GM19099 (cell line): ENCODE data around the gene PPP2R5D.

ENCODE experiments used
- POLR2A ChIP-seq: IDR thresholded peaks from 3 replicates; pipeline ENCODE4 v1.6.1; 2011; ENCODE audit warnings: low read depth; ENCODE audit not compliant: insufficient read length; ENCODE audit errors: extremely low read depth

The PPP2R5D gene

GRCh38 chr6:42974919-42975505 is 9.4 kb upstream of the PPP2R5D start:
- no peak for TF ChIP-seq POLR2A

- no peak for TF ChIP-seq POLR2A
Observed at GRCh38 chr6:42978487-42978838, 5.9 kb upstream of the PPP2R5D start.

- peak; percentile 89 for TF ChIP-seq POLR2A
Observed at GRCh38 chr6:42978839-42979522, 5.4 kb upstream of the PPP2R5D start, which contains the start of gene PEX6. TSS of gene PEX6 (minus strand) at chr6:42979181. CDS start at chr6:42979150, 31 bp downstream.

- TF ChIP-seq POLR2A = no peak
Observed at GRCh38 chr6:42979523-42980177, 4.7 kb upstream of the PPP2R5D start.

GRCh38 chr6:42981836-42982235 is 2.5 kb upstream of the PPP2R5D start:
- TF ChIP-seq POLR2A = no peak

- no peak for TF ChIP-seq POLR2A
Observed at GRCh38 chr6:42984924-42985475, 630 bp downstream of the PPP2R5D start.

GRCh38 chr6:42987533-42988451 is 3.4 kb downstream of the PPP2R5D start:
- TF ChIP-seq POLR2A = no peak

- TF ChIP-seq POLR2A = no peak
Observed at GRCh38 chr6:42988486-42989020, 4.2 kb downstream of the PPP2R5D start.

- no peak for TF ChIP-seq POLR2A
Observed at GRCh38 chr6:42989923-42990322, 5.6 kb downstream of the PPP2R5D start.

- no peak for TF ChIP-seq POLR2A
Observed at GRCh38 chr6:42993445-42993844, 9.1 kb downstream of the PPP2R5D start.

- TF ChIP-seq POLR2A = no peak
Observed at GRCh38 chr6:42996513-42996912, 12.1 kb downstream of the PPP2R5D start.

GRCh38 chr6:43001843-43002242 is 17.5 kb downstream of the PPP2R5D start:
- TF ChIP-seq POLR2A = no peak

- no peak for TF ChIP-seq POLR2A
Observed at GRCh38 chr6:43005844-43006243, 21.5 kb downstream of the PPP2R5D start.

- TF ChIP-seq POLR2A = no peak
Observed at GRCh38 chr6:43006251-43006650, 21.9 kb downstream of the PPP2R5D start.

GRCh38 chr6:43007126-43007525 is 22.8 kb downstream of the PPP2R5D start:
- TF ChIP-seq POLR2A = no peak

GRCh38 chr6:43009124-43009523 is 24.8 kb downstream of the PPP2R5D start:
- no peak for TF ChIP-seq POLR2A
